Umbilical cord (tissue), 2 donors: ENCODE results near the gene EPHA1. TPM values are rescaled to one million over a fixed set of nuclear protein-coding genes. Genes with fewer than 3 reads are reported as not detected.
A peak's percentile ranks its signal among the peaks of the same experiment; 100 is the strongest.

ENCODE experiments used
- DNase-seq: peaks from one replicate; pipeline ENCODE4 v3.0.0-alpha.2; 2015; ENCODE audit warnings: low spot score
- total RNA-seq: library from RNA; depleted of rRNA; stranded (reverse); fragments of >200 nt; gene quantifications from one replicate; pipeline ENCODE4 v1.2.3, GENCODE V29; 2014; ENCODE audit warnings: low replicate concordance; ENCODE audit not compliant: insufficient read depth

EPHA1 gene
- total RNA-seq, 1 donor from 2014 or later, result 0.48 TPM

DNA sequence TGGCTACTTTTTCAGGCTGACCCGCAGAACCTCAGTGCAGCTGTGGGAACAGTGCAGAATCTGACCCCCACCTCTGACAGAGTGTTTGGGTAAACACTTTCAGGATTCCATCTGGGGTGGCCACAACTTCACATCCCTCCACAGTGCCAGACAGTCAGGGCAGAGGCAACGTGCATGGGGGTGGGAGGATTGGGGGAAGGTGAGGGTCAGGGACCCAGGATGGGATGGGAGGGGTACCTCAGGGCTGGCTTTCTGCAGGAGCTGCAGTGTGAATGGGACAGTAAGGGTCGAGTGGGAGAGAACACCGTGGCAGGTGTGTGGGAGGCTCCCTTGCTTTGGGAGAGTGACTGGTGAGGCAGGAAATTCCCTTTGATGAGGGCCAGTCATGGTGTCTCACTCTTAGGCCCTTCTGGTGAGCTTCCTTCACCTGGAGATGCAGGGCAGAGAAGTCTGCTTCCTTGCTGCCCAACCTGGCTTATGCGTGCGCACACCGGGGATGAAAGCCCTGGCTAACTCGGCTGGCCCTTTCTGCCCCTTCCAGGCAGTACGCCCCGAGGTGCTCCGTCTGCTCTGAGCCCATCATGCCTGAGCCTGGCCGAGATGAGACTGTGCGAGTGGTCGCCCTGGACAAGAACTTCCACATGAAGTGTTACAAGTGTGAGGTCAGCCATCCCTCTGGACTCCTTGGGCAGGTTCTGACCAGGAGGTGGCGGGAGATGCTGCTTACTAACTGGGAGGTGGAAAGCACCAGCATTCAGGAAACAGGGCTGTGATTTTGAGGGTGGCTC is 19.1 kb downstream of the EPHA1 start:
- DNase-seq, result no peak

DNA sequence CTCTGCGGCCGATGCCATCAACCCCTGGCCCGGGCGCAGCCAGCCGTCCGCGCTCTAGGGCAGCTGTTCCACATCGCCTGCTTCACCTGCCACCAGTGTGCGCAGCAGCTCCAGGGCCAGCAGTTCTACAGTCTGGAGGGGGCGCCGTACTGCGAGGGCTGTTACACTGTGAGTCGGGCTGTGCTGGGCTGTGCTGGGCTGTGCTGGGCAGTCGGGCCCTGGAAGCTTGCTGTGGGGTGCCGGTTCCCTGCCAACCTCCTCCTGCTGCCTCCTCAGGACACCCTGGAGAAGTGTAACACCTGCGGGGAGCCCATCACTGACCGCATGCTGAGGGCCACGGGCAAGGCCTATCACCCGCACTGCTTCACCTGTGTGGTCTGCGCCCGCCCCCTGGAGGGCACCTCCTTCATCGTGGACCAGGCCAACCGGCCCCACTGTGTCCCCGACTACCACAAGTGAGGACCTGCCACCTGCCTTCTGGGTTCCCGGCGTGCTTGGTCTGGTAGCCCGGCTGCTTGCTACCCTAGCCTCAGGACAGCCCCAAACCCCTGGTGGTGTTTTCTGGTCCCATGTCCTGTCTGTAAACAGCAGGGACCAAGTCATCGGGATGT is 20.1 kb downstream of the EPHA1 start:
- no peak for DNase-seq

DNA sequence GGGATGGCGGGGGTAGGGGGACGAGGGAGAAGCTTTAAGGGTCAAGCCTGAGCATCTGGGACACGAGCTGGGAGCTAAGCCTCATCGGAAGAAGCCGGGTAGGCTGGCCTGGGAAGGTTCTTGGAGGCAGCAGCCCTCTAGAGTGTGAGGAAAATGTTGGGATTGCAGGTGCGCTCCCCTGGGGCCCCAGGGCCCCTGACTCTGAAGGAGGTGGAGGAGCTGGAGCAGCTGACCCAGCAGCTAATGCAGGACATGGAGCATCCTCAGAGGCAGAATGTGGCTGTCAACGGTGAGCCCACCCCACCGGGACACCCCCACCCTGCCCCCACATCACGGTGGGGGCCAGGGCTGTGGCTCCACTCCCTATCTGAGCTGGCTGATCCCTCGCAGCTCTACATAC is 20.6 kb downstream of the EPHA1 start:
- DNase-seq, result no peak

DNA sequence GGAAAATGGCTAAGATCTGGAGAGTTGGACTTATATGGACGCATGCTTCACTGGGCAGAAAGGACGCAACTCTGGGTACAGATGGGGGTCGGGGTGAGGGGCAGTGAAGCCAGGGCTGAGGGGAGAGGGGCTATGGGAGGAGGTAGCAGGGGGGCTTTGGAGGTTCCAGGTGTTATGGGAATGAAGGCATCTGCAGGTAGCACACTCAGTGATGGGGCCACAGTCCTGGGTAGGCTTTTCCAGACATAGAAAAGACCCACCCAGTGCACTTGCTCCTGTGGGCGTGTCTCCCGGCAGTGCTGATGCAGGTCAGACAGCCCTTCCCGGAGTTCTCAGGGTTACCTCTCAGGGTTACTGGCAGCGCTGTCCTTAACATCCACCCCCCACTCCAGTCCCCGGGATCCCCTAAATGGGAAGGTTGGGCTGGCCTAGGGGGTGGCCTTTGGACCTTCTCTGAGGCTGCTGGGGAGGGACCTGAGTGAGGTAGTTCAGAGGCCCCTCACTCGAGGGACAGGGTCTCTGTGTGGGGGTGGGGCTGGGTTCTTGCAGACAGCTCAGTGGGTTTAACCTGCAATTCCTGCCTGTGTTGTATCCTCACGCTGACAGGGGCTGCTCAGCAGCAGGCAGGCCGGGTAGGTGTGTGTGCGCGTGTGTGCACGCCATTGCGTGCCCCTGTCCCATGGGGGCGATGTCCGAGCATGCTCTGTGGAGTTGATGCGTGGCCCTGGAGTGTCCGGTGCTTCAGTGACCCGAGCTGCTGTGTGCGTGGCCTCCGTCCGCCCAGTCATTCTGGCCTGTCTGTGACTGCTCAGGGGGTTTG is 21.3 kb downstream of the EPHA1 start:
- no peak for DNase-seq

DNA sequence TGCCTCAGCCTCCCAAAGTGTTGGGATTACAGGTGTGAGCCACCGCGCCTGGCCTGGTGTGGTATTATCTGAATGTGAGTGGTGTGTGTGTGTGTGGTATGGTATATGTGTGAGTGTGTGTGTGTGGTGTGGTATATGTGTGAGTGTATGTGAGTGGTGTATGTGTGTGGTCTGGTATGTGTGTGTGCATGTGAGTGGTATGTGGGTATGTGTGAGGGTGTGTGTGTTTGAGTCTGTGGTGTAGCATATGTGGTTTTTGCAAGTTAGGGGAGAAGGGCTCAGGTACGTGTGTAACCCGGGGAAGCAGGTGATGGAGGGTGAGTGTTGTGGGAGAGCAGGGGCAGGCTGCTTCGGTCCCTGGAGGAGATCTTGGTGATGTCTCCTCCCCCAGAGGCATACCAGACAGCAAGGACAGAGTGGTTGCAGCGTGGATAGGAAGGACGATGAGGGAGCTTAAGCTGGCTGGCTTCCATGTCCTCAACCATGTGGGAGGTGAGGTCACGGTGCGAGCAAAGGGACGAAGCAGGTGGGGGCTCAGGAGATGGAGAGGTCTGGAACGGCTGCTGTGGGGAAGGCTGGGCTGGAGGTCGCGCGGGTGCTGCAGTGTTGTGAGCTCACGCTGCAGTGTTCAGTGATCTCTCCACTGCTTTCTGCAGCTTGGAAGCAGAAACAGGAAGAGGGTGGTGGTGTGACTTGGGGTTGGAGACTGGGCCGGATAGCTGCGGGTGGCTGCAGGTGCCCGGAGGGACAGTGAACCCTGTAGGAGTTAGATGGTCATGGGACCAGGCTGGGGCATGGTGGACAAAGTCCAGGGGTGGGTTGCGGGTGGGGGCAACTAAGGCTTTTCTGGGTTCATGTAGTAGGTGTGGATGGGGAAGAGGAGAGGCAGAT is 22.5 kb downstream of the EPHA1 start:
- DNase-seq, result no peak

DNA sequence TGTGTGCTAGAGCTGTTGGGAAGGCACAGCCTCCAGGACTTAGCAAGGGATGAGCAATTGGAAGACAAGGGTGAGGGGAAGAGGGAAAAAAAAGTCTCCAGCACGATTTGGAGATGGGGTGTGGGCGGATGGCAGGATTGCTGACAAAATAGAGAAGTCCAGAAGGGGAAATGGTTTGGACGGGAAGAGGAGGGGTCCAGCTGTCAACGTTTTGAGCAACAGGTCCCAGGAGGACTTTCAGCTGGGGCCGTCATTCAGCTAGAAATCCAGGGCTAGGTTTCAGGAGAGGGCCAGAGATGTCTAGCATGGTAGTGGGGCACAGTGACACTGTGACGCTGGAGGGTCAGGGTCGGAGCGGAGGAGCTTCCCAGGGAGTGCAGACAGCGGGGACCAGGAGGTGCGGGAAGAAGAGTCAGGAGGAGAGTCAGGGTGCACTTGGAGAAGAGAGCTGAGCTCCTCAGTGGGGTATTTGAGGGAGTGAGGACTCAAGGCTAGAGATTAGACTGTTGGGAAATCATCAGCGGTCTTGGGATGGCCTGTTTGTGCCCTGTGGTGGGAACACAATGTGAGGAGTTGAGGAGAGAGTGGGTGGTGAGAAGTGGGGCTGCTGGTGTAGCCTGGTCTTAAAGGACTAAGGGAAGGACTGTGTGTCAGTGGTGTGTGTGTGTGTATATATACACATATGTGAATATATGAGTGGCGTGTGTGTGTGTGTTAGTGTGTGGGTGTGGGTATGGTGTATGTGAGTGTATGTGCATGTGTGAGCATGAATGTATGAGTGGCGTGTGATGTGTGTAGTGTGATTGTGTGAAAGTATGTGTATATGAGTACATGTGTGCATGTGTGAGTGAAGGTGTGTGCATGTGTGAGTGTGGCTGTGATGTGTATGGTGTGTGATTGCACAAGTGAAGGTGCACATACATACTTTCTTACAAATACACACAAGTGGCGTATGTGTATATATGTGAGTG is 23.7 kb downstream of the EPHA1 start:
- no peak for DNase-seq

DNA sequence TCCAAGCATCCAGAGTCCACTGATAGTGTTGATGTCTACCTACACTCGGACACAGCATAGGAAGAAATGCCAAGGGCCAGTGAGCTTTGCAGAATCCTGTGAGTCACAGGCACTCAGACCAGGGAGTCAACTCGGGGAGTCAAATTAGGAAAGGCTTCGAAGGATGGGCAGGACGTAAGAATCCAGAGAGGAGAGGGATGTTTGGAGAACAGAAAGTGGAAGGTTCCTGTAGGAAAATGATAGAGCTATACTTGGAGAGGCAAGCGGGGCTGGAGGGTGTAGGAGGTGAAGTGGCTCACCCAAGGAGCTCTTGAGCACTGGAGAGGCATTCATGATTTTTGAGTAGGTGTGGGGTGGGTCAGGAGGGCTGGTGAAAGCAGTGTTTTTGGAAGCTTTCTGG is 24.5 kb downstream of the EPHA1 start:
- DNase-seq, result no peak

DNA sequence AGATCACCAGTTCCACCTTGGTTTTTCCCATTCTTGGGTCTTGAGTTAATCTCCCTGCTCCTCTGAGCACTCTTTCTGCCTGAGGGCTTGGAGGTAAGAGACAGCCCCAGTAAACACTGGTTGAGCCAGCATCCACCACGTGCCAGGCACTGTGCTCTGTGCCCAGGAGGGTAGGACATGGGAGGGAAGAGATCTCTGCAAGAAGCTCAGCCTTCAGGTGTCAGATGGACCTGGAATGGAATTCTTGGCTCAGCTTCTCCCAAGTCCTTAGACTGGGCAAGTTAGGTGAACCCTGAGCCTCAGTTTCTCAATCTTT is 25.1 kb downstream of the EPHA1 start:
- no peak for DNase-seq

DNA sequence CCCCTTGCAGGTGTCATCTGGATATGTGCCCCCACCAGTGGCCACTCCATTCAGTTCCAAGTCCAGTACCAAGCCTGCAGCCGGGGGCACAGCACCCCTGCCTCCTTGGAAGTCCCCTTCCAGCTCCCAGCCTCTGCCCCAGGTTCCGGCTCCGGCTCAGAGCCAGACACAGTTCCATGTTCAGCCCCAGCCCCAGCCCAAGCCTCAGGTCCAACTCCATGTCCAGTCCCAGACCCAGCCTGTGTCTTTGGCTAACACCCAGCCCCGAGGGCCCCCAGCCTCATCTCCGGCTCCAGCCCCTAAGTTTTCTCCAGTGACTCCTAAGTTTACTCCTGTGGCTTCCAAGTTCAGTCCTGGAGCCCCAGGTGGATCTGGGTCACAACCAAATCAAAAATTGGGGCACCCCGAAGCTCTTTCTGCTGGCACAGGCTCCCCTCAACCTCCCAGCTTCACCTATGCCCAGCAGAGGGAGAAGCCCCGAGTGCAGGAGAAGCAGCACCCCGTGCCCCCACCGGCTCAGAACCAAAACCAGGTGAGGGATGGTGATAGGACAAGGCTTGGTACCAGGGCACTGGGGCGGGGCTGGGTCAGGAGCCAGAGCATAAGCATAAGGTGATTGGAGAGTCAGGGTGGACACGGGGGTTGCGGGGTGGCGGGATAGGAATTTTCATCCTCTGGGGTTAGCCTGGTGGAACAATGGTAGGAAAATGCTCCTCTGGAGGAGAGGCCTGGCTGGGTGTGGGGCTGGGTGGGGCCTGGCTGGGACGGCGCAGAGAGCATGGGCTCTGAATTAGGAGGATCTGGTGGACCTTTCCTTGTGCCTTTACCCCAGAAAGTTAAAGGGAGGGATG is 25.6 kb downstream of the EPHA1 start:
- no peak for DNase-seq

DNA sequence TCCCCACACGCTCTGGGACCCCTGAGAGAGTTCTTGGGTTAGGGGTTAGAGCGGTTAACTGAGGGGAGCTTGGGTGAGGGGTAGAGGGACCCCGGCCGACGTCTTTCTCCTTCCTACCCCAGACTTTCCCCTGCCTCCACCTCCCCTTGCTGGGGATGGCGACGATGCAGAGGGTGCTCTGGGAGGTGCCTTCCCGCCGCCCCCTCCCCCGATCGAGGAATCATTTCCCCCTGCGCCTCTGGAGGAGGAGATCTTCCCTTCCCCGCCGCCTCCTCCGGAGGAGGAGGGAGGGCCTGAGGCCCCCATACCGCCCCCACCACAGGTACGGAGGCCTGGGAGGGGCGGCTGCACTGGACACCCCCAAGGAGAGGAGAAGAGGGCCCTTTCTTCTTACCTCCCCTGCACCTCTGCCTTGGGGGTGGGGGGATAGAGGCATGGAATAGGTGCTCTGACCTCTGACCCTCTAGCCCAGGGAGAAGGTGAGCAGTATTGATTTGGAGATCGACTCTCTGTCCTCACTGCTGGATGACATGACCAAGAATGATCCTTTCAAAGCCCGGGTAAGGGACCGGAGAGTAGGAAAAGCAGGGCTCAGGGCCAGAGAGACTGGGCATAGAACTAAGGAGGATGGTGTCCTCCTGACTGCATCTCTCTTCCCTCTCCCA is 26.4 kb downstream of the EPHA1 start:
- no peak for DNase-seq

DNA sequence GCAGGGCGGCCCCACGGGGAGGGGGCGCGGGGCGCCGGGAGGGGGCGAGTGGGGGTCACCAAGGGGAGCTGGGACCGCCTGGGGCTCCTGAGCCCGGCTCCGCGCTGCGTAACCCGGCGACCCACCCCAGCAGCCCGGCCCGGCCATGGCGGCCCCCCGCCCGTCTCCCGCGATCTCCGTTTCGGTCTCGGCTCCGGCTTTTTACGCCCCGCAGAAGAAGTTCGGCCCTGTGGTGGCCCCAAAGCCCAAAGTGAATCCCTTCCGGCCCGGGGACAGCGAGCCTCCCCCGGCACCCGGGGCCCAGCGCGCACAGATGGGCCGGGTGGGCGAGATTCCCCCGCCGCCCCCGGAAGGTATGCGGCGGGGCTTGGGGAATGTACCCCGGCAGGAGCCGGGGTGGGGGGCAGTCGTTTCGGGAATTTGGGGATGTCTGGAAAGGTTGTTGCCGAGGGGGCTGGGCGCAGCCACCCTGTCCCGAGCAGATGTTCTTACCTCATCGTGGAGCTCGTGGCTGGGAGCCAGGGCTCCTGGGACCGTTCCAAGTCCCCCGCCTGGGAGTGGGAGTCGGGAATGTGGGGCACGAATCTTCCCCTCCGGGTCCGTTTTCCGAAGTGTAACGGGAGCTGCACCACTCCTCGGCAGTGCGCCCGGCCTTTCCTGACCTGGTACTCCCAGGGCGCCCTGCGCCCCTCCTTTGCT is 27.1 kb downstream of the EPHA1 start:
- peak; percentile 78 for DNase-seq

DNA sequence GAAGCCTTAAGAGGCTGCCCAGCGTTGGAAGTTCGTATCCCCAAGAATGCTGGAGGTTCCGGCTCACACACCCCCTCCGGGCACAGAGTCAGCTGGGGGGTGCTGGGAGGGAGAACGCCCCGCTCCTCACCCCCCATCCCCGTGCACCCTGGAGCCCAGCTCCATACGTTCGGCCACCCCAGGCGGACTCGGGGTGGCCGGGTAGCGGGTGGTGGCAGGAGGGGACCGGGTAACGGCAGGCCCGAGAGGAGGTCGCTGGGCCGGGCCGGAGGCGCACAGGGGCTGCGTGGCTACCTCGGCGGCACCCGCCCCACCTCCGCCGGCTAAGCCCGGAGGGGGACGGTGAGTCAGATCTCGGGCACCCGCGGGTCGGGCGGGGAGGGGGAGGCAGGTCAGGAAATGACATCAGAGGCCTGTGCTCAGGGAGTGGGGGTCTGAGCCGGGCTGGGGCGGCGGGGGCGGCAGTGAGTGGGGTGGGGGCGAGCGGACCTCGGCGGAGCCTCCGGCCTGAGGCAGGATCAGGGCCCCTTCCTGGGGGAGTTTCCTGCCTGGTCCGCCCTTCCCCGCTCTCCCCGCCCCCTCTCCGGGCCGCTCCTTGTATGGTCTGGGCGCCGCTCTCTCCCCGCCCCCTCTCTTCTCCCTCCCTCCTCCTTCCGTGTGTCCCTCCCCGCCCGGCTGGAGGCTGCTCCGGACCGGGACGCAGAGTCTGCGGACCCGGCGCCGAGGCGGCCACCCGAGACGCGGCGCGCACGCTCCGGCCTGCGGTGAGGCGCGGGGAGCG is 27.8 kb downstream of the EPHA1 start, which contains the start of gene ZYX:
ZYX (plus strand) TSS at position 700 of the 781 bp plus-strand sequence. CDS start 227 bp downstream, outside the sequence.
- peak; percentile 98 for DNase-seq

DNA sequence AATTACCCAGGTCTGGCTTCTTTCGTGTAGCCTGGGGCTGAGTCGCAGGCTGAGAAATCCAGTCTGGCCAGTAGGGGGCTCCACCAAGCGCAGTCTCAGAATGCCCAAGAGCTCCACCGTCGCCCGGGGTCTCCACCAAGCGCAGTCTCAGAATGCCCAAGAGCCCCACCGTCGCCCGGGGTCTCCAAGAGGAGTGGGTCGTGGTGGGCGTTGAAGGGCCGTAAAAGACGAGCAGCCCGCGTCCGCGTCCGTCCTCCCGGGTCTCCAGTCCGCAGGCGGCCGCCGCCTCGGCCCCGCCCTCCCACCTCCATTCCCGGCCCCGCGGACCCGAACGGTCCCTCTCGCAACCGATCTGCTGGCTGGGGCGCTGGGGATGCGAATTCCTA is 28.4 kb downstream of the EPHA1 start:
- peak; percentile 94 for DNase-seq

DNA sequence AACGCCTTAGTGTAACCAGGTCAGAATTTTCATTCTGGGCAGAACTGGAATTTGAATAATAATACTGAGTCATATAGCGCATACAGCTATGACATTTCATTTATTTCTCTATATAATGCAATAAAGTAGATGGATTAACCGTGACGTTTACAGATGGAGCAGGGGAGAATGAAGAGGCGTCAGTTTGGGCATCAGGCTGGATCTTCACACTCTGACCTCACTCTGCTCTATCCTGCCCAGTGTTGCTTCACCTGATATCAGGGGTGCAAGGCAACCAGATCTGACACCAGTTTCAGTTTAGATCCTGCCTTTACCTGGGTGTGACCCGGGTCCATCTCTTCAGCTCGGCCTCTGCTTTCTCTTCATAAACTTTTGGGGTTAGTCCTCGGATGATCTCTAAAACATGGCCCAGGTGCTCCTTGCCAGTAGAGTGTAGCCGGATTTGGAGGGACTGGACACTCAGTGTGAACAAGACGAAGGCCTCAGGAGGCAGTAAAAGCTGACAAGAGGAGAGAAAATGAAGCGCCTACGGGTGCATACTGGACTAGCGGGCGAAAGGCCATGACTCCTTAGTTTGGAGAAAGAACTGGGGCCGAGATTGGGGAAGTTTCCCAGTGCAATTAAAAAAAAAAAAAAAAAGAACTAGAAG is 28.9 kb downstream of the EPHA1 start:
- DNase-seq, result no peak

DNA sequence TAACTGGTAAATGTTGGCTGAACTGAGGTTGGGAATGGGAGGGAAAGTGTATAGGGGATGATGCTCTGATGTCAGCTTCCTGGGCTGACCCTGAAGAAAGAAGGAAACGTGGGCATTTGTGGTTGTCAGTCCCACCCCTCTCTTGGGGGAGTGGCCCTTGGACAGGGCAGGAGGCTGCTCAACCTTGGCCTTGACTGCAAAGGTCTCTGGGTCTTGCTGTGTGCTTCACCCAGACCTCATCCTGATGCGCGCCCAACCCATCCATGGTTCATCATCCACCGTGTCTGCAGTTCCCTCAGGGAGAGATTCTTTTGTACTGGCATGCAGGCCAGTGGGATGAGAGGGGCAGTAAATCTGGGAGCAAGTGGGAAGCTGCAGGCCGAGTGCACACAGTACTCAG is 32.3 kb downstream of the EPHA1 start:
- no peak for DNase-seq

DNA sequence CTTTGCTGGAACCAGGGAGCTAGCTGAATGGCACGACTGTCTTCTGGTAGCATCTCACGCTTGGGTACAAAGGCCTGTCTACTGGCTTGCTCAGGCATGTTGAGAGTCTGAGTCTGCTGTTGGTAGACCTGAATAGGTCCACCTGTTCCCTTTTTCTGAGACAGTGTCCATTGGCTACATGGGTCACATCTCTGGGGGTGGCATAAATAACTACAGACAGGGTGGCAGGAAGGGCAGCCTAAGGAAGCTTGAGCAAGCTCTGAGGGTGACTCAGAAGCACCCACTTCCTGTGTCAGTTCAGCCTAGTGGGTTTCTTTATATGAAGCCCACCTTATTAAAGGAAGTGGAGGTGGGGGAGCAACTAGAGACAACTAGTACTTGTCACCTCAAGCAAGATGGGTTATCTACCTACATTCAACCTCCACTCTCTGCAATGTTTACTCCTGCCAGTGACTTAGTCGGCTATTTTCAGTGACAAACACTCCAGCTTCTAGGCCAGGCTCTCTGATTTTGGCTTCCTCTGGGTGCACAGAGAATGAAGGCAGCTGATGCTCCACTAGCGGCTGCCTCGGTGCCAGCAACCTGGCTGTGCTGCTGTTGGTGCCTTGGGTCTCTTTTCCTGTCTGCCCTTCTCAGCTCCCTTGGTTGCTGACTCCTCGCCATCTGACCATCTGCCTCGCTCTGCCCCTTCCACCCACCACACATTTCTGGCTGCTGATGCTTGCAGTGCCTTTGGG is 33.2 kb downstream of the EPHA1 start:
- DNase-seq, result no peak
